GM19099 (cell line): ENCODE data around the gene SPATS2.

ENCODE experiments used
- POLR2A ChIP-seq: IDR thresholded peaks from 3 replicates; pipeline ENCODE4 v1.6.1; 2011; ENCODE audit warnings: low read depth; ENCODE audit not compliant: insufficient read length; ENCODE audit errors: extremely low read depth

SPATS2 gene

DNA sequence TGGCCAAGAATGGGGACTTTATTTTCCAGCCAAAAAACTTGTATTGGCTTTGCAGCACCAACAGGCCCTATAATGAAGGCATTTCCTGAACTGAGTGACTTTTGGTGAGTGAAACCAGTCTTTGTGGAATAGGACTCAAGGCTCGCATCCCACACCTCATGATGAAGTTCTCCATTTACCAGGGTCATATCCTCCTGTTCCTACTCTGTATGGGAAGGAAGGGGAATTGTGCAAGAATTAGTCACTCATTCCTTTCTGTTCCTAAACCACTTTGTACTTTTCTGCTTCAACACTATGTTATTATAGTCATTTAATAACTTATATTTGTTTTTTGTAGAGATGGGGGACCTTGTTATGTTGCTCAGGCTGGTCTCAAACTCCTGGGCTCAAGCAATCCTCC lies 2.3 kb upstream of the SPATS2 start:
- no peak for TF ChIP-seq POLR2A

DNA sequence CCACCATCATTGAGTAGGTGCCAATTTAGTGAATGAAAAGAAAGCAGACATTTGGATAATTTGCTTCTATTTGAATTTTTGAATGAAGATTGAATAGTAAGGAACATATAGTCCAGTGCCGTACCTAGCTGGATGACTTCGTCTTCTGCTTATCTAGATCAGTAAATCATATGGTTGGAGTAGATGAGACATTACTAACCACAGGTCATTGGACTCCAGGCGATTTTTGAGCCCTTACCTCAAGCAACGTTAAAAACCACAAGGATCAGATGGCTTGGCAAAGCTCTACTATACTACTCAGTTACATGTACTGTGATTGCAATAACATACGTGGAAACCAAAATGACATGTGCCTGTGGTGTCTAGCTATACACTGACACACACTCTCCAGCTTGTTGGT lies 1.7 kb upstream of the SPATS2 start:
- TF ChIP-seq POLR2A, result no peak

DNA sequence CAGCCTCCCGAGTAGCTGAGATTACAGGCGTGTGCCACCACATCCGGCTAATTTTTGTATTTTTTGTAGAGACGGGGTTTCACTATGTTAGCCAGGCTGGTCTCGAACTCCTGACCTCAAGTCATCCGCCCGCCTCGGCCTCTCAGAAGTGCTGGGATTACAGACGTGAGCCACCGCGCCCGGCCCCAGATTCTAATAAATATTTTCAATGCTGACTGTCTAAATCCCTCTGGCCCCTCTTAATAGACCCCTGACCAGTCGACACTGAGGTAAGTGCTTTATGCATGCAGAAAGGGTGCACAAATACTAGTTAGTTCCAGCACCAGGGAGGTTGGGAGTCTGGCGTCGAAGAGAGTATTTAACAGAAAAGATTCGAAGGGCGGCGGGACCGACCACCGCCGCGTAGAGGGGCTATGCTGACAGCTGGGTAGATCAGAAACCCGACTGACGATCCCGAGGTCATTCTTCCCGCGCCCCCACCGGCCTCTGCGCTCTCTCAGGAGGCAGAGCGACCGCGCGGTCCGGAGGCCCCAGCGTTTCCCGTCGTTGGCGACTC lies 1.1 kb upstream of the SPATS2 start:
- no peak for TF ChIP-seq POLR2A

DNA sequence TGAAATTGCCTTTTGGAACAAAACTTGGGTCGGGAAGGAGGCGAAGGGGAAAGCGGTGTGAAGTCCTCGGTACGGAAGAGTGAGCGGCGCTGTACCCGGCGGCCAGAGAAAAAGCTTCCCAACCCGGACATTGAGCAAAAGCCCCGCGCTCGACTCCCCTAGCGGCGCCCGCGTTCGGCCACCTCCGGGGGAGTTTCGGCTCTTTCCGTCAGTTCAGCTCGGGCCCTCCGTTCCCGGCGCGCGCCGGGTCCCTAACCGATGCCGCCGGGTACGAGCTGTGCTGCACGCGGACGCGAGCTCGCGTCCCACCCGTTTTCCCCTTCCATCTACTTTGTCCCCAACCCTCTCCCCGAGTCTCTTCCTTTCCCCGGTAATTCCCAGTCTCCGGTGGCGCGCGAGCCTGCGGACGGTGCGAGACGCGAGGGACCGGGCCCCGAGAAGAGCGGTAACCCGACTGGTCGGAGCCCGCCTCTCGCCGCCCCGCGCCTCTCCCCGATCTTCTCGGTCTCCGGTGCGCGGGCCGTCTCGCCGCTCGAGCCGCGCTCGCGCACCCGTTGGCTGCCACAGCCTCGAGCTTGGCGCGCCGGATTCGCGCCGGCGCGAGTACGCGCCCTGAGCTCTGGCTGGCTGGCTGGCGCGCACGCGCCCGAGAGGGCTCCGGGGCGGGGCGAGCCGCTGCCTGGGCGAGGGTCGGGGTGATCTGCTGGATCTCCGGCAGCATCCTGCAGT lies 446 bp upstream of the SPATS2 start:
- no peak for TF ChIP-seq POLR2A

DNA sequence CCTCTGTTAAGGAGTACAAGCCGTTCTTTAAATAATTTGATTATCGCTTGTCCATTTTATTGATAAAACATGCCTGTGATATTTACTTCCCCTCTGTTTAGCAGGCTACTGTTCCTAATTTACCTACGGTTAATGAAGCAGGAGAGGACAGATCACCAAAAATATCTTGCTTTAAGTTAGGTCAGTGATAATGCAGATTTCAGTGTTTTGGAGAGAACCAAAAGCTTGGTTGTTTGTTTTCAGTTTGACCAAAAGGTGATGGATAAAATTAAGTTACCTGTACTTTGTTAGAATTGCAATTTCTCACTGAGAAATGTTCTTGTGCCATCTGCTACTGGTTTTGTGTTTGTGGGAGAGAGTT lies 958 bp downstream of the SPATS2 start:
- no peak for TF ChIP-seq POLR2A

DNA sequence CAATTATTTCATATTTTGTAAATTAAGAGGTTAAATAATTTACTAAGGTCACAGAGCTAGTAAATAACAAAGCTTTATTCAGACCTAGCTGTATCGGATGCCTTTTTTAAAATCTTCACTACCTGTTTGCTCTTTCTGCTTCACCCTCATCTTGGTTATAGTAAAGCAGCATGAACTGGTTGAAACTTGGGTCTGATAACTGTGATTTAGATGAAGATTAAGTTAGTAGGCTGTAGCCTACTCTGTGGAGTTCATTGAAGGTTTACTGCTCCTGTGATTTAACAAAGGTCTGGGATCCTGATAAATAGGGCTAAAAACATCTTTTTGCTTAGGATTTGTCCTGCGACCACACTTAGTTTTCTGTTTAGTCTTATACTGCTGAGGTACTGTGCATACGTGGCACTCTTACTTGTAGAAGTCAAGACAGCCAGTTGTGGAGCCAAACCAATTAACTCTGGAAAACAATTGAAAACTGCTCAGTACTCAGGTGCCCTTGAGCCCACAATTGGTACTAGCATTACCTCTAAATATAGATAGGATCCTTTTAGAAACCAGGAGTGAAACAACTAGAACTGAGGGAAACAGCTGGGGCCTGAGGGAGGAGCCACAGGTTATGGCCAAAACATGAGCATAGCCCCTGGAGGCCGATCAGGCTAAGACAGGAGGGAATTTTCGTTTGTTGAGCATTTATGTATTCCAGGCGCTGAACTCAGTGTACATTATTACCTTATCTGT lies 2.3 kb downstream of the SPATS2 start:
- TF ChIP-seq POLR2A, result peak; percentile 21

DNA sequence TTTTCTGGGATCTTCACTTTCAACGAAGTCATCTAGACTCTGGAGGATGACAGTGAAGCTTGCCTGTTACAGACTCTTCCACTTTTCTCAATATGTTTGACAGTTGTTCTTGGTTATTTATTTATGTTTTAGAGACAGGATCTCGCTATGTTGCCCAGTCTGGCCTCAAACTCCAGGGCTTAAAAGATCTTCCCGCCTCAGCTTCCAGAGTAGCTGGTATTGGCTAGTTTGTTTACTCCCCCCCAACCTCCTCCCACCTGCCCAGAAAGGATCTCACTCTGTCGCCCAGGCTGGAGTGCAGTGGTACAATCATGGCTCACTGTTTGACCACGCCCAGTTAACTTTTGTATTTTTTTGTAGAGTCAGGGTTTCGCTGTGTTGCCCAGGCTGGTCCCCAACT lies 3.3 kb downstream of the SPATS2 start:
- TF ChIP-seq POLR2A, result no peak

DNA sequence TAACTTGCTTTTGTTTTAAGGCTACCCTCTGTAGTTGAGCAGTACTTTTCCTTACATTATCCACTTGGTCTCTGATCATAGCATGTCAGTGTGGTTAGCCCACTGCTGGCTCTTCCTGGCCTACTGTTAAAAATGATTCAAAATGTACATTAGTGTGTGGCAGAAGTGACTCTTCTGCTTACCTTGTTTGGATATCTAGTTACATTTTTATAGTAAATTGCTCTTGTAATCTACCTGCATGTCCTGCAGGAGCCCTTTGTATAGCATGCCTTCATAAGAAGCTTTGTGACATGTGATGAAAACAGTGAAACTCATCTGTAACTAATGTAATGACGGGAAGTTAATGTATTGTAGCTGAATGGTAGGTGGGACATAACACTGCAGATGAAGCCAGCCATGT lies 8.1 kb downstream of the SPATS2 start:
- no peak for TF ChIP-seq POLR2A

DNA sequence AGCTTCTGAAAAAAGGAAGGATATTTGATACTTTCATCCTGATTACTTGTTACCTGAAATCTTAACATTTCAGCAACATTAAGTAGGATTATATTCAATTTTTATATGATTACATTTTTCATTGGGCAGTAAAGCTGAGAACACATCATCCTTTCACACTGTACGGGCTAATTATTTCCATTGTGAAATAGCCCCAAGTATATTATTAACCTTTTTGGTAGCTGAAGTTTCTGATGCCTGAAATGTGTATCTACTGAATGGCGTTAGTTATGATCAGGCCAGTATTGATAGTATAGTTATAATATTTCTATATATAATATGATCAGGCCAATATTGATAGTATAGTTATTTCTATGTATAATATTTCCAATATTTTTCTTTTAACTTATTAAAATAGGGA lies 10.1 kb downstream of the SPATS2 start:
- TF ChIP-seq POLR2A, result no peak

DNA sequence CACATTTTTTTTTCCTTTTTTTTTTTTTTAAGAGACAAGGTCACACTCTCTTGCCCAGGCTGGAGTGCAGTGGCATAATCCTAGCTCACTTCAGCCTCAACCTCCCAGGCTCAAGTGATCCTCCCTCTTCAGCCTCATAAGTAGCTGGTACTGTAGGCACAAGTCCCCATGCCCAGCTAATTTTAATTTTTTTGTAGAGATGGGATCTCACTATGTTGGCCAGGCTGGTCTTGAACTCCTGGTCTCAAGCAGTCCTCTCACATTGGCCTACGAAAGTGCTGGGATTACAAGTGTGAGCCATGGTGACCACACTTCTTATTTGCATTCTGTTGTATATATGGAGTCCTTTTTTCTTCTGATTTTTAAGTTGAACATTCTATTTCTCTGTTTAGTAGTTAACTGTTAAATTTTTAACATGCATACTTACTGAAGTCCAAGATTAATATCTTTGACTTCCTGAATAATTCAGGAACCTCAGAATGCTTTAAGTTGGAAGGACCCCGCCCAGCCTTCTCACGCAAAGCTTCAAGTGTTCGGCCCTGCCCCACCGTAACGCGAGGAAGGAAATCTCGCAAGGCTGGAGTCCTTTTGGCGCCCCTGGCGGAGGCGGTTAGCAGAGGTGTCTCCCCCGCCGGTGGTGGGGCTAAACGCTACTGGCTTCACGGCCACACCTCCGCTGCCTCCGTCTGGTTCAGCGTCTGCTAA lies 21.6 kb downstream of the SPATS2 start:
- TF ChIP-seq POLR2A, result no peak

DNA sequence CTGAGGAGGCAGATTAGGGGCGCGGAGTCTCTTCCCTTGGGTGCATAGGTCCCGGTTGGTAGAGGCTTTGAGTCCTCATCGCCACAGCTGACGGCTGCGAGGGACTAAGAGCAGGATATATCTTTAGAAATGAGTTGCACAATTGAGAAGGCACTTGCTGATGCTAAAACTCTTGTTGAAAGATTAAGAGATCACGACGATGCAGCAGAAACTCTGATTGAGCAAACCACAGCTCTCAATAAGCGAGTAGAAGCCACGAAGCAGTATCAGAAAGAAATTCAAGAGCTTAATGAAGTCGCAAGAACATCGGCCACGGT lies 22.1 kb downstream of the SPATS2 start:
- TF ChIP-seq POLR2A, result no peak

DNA sequence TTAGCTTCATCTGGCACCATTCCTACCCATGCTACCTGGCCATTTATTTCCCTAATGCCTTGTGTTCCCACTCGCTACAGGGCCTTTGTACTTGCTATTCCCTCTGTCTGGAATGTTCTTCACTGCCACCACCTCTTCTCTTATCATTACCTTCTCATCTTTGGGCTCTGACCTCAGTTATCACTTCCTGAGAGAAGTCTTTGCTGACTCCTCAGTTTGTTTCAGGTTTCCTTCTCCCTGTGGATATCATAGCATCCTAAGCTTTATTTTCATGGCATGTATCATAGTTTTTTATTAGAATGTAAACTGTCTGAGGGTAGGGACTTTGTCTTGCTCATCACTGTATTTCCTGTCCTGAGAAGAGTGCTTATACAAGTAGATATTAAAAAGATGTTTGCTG lies 29.7 kb downstream of the SPATS2 start:
- TF ChIP-seq POLR2A, result no peak

DNA sequence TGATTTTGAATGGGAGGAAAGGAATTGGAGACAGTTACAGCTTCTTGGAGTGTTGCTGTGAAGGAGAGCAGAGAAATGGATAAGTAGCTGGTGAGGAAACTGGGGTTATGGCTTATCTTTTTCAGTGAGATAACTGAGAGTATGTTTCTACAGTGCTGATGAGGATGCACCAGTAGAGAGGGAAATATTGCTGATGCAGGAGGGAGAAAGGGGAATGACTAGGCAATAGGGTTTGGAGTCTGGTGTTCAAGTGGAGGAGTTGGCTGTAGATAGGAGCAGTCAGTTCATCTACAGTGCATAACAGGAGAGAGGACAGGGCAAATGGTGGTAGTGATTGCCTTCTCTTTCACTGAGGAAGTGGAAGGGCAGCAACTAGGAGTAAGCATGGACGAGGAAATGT lies 33.0 kb downstream of the SPATS2 start:
- TF ChIP-seq POLR2A, result no peak

DNA sequence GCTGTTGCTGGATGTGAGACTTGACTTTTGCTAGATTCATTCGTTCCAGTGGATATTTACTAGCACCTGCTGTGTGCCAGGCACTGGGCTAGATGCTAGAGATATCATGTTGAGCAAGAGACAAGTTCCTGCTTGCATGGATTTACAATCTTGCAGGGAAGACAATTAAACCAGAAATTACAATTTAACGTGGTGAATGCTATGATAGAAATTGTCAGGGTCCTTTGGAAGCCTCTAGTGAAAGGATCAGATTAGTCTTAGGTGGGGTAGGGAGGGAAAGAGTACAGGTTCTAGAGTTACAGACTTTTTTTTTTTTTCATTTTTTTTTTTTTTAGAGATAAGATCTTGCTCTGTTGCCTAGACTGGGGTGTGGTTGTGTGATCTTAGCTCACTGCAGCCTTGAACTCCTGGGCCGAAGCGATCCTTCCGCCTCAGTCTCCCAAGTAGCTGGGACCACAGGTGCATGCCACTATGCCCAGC lies 36.7 kb downstream of the SPATS2 start:
- TF ChIP-seq POLR2A, result no peak

DNA sequence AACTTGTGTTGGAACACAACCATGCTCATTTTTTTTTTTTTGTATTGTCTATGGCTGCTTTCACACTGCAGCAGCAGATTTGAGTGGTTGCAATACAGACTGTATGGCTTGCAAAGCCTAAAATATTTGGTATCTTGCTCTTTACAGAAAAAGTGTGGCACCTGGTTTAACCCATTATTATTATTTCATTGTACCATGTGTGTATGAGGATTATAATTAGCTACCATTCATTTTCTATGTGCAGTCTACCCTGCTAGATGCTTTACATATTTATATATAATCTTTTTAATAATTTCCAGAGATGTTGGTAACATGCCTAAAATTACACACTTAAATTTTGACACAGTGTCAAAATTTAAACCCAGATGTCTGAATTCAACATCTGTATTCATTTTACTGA lies 37.7 kb downstream of the SPATS2 start:
- TF ChIP-seq POLR2A, result no peak

DNA sequence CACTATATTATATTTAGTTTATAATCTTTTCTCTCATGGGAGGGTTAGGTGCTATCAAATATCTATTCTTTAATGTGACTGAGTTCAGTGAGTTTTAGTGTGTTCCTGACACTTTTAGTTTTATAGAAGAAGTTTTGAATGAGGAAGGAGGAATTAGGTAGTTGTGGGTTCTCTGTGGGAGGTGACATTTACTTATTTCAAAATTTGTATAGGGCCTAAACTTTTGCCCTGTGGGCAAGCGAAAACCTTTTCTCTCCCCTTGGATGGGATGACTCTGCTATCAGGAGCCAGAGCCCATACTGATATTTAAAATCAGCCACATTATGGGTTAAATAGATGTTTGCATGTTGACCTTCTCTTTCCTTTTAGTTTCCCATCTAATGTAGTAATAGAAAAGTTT lies 43.6 kb downstream of the SPATS2 start:
- TF ChIP-seq POLR2A, result no peak
